Right ventricle myocardium superior (tissue), 1 donor: Measurements from ENCODE around the gene SIPA1L2. TPM values are rescaled to one million over a fixed set of nuclear protein-coding genes. Genes with fewer than 3 reads are reported as not detected.
"Not testable (repeated sequence)": the region's sequence is repeated elsewhere in the genome, so short reads cannot be mapped to it uniquely, and the experiment has no call there.

Source experiments
- ATAC-seq: fragments of 200-7000 bp; cut with Tn5 transposase; one replicate; pipeline ENCODE4 v1.9.1; 2020; ENCODE audit warnings: mild to moderate bottlenecking; ENCODE audit not compliant: poor library complexity
- DNase-seq: peaks from one replicate; pipeline ENCODE4 v3.0.0-alpha.2; 2020
- intact Hi-C: fragments of 100-400 bp; cut with DNase I; formaldehyde crosslinking; loops from one replicate; pipeline ENCODE4 v1.11.2; 2022
- total RNA-seq: library from RNA; stranded (reverse); fragmentation: NEBNext Ultra II Directional; extraction: Animal tissue kit (Norgen Biotek cat#: 25700); gene quantifications from one replicate; pipeline ENCODE4 v1.2.1, GENCODE V29; 2021
- donor health status: DM: no; HTN: yes; CAD: no; lungs with severe emphysema.

SIPA1L2 gene
- total RNA-seq, 1 donor from 2014 or later: 120 TPM

GRCh38 chr1:232624546-232625281 is 5.2 kb downstream of the SIPA1L2 start:
- DNase-seq (no peak), ATAC-seq (no peak)
- intact Hi-C loops: loop anchor here (10.0 kb wide), 4 partner anchors 70 to 760 kb away; no protein-coding TSS in a partner anchor

GRCh38 chr1:232622981-232623380 is 7.0 kb downstream of the SIPA1L2 start:
- peak; percentile 28 for DNase-seq

GRCh38 chr1:232622378-232622777 is 7.6 kb downstream of the SIPA1L2 start:
- ATAC-seq (no peak), DNase-seq (no peak)
- intact Hi-C loops: loop anchor here (10.0 kb wide), 4 partner anchors 68 to 758 kb away; no protein-coding TSS in a partner anchor

More at GRCh38 chr1:232622981-232623380, 7.0 kb downstream of the SIPA1L2 start:
- intact Hi-C loops: loop anchor here (10.0 kb wide), 4 partner anchors 68 to 758 kb away; no protein-coding TSS in a partner anchor
- ATAC-seq: peak; percentile 18

DNA sequence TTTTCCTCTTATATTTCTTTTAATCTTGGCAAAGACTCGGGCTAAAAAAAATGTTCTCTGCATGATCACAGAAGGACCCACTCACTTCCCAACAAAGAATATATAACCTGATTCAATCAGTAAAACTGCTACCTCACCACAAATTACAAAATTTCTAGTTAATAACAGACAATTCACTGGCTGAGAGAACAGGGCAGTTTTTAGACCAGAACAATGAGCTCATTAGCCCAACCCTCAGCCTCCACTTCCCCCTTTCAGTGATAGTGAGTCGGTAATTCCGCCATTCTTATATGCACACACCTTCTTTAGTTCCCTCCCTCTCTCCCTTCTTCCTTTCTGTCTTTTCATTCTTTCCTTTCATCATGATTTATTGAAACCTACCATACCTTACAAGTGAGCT is 8.9 kb downstream of the SIPA1L2 start:
- intact Hi-C loops: loop anchor here (10.0 kb wide), 4 partner anchors 66 to 756 kb away; no protein-coding TSS in a partner anchor
- DNase-seq (no peak), ATAC-seq (peak; percentile 16)

DNA sequence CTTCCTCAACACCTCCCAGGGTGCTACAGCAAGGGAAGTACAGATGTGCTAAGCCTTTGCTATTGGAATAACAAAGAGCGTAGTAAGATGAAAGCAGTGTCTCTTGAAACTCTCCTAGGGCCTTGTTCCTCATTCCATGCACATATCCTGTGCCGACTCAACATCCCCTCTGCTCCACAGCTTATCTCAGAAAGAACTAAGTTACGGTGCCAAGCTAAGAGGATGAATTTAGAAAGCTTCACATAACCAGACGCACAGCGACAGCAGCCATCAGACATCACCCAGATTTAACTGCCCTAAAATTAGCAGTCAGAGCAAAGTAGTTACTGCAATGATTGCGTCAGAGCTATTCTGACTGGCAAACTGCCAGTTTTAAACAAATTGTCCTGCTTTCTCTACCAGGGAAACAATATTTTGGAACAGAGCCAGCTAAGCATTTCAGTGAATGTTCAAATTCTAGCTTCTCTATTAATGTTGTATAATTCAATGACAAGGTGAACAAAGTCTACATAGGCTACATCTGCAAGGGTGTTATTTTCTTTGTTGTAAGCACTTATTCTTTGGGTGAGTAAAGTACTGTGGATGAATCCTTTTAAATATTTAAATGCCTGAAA is 9.5 kb downstream of the SIPA1L2 start:
- DNase-seq (peak; percentile 50), ATAC-seq (peak; percentile 94)
- intact Hi-C loops: loop anchor here (10.0 kb wide), 4 partner anchors 66 to 756 kb away; no protein-coding TSS in a partner anchor

GRCh38 chr1:232617237-232617636 is 12.7 kb downstream of the SIPA1L2 start:
- ATAC-seq (no peak), DNase-seq (no peak)
- intact Hi-C loops: no loop called here

DNA sequence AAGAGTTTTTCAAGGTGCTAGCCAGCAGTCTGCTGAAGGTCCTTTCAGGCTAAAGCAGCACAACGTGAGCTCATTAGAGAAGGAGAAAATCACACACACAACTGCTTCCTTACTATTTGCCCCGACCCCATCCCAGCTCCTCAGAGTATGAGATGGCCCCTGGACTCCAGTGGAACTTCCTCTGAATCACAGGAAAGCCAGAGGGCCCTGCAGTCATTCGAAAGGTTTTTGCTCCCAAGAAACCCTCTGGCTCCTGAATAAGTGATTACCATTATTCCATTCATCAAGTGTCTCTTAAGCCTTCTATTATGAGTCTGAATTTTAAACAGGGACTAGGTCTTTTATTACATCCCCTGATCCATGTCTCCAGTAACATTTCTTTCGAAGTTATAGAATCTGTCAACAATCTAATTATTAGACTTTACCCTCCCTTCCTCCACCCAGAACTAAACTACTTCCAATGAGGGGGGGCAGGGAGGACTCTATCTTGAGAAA is 14.6 kb downstream of the SIPA1L2 start:
- DNase-seq (no peak), ATAC-seq (no peak)
- intact Hi-C loops: no loop called here

- intact Hi-C loops: no loop called here
- ATAC-seq (no peak), DNase-seq (no peak)
Measured at GRCh38 chr1:232614811-232615210, 15.1 kb downstream of the SIPA1L2 start.

GRCh38 chr1:232613752-232614381 is 16.1 kb downstream of the SIPA1L2 start:
- DNase-seq (no peak), ATAC-seq (no peak)
- intact Hi-C loops: no loop called here

DNA sequence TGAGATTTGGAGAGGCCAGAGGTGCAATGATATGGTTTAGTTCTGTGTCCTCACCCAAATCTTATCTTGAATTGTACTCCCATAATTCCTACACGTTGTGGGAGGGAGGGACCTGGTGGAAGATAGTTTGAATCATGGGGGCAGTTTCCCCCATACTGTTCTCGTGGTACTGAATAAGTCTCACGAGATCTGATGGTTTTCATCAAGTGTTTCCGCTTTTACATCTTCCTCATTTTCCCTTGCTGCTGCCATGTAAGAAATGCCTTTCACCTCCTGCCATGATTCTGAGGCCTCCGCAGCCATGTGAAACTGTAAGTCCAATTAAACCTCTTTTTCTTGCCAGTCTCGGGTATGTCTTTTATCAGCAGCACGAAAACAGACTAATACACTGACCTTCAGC is 17.1 kb downstream of the SIPA1L2 start:
- intact Hi-C loops, DNase-seq, ATAC-seq: not testable (repeated sequence)

DNA sequence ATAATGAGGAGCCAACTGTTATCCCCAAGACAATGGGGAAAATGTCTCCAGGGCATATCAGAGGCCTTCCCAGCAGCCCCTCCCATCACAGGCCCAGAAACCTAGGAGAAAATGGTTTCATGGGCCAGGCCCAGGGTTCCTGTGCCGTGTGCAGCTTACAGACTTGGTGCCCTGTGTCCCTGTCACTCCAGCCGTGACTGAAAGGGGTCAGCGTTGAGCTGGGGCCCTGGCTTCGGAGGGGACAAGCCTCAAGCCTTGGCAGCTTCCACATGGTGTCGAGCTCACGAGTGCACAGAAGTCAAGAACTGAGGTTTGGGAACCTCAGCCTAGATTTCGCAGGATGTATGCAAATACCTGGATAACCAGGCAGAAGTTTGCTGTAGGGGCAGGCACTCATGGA is 18.1 kb downstream of the SIPA1L2 start:
- intact Hi-C loops: no loop called here
- no peak for DNase-seq
- no peak for ATAC-seq

- intact Hi-C loops, DNase-seq: not testable (repeated sequence)
- peak; percentile 11 for ATAC-seq
Measured at GRCh38 chr1:232610902-232611745, 18.8 kb downstream of the SIPA1L2 start.

DNA sequence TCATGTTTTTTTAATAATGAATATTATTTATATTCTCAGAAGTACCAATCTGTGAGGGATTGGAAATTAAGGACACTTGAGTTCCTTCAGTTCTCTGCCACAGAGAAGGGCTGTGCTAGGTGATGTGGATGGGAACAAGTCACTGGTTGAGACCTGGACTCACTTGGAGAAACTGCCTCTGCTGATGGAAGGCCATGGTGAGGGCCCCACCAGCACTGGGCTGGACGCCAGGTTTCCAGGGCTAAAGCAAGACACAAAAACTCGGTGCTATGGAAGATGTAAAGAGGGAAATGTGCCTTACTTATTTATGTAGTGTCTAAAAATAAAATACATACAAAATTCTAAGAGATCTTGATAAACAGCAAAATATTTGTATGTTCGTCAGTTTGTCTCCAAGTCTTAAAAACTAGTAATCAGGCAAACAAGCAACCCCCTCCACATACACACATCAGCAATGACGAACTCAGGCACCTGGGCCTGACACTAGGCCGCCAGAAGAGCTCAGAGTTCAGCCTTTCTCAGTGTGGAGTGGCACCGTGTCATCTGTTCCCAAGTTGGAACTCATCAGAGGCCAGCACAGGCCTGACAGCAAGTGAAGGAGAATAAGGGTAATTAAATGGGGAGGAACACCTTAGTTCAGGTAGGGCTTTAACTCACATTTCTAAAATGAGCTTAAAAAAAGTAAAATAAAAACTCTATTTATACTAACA is 19.6 kb downstream of the SIPA1L2 start:
- ATAC-seq: peak; percentile 60
- intact Hi-C loops: no loop called here
- DNase-seq: no peak

- DNase-seq (no peak), ATAC-seq (no peak)
- intact Hi-C loops: no loop called here
Measured at GRCh38 chr1:232608427-232608826, 21.5 kb downstream of the SIPA1L2 start.

- no peak for ATAC-seq
- intact Hi-C loops: no loop called here
- no peak for DNase-seq
Measured at GRCh38 chr1:232602622-232603021, 27.3 kb downstream of the SIPA1L2 start.

- peak; percentile 19 for ATAC-seq
- DNase-seq: no peak
- intact Hi-C loops: no loop called here
Measured at GRCh38 chr1:232600424-232601258, 29.3 kb downstream of the SIPA1L2 start.
